DMS114 treated with DMSO at 0.1 percent for 48 hours (cell line): ENCODE results near the gene LSMEM2.
"Not testable (repeated sequence)": the region's sequence is repeated elsewhere in the genome, so short reads cannot be mapped to it uniquely, and the experiment has no call there.

Experiments
- DNase-seq: peaks from one replicate; lab custom pipeline; 2025; ENCODE audit not compliant: unreplicated experiment; lab: John Stamatoyannopoulos, UW

LSMEM2 gene

GRCh38 chr3:50297896-50298725, 19.2 kb downstream of the LSMEM2 start:
- DNase-seq = no peak

DNA sequence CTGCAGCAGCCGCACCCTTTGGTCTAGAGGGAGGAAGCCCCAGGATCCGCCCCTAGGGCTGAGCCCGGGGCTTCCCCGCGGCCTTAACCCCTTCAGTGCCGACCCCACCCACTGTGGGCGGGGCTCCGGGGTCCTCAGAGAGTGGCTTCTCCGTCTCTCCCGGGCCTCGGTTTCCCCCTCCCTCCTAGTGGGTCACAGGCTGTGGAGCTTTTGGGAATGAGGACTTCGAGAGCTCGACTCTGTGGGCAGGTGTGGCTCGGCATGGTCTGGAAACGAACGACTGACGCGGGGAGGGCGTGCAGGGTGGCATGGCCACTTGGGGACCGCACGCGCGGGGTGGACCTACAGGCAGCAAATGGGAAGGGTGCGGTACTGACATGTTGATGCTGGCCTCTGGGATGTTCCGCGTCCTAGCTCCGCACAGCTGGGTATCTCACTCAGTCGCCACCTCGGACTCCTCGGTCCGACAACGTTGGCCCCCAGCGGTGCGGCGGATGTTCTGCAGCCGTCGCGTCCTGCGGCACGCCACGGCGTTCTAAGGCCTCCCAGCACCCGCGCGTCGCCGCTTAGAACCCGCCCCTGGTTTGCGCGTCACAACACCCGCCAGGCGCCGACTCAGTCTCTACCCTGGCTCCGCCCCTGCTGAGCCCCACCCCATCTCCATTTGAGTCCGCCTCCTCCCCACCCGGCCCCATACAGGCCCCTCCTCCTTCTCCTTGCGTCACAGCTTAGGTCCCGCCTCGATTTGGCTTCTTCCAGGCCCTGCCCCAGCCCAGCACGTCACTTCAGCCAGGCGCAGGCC, 20.1 kb downstream of the LSMEM2 start, which contains the start of the genes HYAL3 and NAA80:
Gene HYAL3, minus strand, starts transcription at position 570 of the 802 bp plus-strand sequence. CDS start 3,803 bp downstream, outside the sequence.
Gene NAA80, minus strand, starts transcription at position 570 of the 802 bp plus-strand sequence. CDS start 1,942 bp downstream, outside the sequence.
- DNase-seq = peak; percentile 93

DNA sequence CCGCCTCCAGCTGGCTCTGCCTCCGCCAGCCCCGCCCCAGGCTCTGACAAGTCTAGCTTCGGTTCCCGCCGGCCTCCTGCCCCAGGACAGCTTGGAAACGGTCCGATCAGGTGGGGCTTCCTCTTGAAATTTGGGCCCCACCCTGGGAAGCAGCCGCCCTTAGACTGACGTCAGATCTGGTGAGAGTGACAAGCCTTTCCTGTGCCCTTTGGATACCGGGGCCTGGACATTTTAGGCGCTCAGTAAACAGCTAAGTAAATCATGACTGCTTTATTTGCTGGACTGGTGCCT, 20.7 kb downstream of the LSMEM2 start:
- DNase-seq = no peak

GRCh38 chr3:50299929-50300680, 21.2 kb downstream of the LSMEM2 start:
- DNase-seq = no peak

- DNase-seq = no peak
Observed at GRCh38 chr3:50300681-50301254, 21.9 kb downstream of the LSMEM2 start.

- no peak for DNase-seq
Observed at GRCh38 chr3:50302095-50303012, 23.5 kb downstream of the LSMEM2 start.

- DNase-seq = no peak
Observed at GRCh38 chr3:50303013-50303815, 24.3 kb downstream of the LSMEM2 start, which contains the start of gene HYAL1. TSS of gene HYAL1 (minus strand) at chr3:50303574. CDS start at chr3:50302956, 618 bp downstream.

DNA sequence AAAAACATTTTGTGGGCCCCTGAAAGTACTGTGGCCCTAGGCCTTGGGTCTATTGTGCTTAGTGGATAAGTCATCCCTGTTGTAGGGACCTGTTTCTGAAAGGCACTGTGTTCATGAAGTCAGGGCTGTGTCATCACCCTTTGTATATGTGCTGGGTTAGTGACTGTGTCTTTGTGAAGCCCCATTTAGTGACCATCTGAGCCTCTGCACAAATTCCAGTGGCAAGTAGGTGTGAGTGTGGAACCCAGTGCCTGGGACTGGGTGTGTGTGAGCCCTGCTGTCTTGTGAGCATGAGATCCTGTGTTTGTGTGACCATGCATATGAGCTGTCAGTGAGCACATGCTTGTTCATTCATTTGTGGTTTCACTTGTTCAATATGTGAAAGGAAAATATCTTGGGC, 25.7 kb downstream of the LSMEM2 start:
- no peak for DNase-seq

DNA sequence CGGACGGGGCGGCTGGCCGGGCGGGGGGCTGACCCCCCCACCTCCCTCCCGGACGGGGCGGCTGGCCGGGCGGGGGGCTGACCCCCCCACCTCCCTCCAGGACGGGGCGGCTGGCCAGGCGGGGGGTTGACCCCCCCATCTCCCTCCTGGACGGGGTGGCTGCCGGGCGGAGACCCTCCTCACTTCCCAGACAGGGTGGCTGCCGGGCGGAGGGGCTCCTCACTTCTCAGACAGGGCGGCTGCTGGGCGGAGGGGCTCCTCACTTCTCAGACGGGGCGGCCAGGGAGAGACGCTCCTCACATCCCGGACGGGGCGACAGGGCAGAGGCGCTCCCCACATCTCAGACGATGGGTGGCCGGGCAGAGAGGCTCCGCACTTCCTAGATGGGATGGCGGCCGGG, 33.2 kb downstream of the LSMEM2 start:
- not testable (repeated sequence) for DNase-seq

DNA sequence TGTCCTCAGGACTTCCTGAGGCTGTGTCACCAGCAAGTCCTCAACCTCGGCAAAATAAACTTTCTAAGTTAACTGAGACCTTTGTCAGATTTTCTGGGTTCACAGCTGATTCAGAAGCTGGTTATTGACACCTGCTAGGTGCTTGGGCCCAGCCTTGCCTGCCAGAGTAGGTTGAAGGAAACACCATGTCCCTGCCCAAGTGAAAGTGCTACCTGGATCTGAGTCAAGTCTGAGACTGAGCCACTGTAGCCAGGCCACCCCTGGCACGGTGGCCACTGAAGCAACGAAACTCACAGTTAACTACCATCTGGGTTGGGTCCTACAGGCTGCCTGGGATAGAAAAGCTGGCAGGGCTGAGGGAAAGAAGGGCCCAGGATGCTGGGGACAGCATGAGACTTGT, 35.5 kb downstream of the LSMEM2 start:
- DNase-seq = no peak

DNA sequence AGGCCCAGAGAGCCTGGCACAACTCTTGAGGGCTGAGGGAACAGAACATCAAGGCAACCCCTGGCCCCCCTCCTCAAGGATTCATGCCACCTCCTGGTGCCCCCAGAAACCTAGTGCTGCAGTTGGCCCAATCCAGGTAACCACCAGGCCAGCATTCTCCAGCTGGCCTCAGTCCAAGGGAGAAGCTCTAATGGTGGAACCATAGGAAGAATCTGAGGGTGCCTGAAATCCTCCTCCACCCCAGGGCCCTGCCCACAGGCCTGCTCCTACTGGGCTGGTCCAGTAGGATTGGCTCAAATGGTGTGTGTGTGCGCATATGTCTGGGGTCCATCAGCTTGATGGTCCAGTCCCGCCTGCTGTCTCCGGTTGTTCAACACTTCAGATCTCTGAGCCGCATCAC, 35.9 kb downstream of the LSMEM2 start:
- DNase-seq = no peak

DNA sequence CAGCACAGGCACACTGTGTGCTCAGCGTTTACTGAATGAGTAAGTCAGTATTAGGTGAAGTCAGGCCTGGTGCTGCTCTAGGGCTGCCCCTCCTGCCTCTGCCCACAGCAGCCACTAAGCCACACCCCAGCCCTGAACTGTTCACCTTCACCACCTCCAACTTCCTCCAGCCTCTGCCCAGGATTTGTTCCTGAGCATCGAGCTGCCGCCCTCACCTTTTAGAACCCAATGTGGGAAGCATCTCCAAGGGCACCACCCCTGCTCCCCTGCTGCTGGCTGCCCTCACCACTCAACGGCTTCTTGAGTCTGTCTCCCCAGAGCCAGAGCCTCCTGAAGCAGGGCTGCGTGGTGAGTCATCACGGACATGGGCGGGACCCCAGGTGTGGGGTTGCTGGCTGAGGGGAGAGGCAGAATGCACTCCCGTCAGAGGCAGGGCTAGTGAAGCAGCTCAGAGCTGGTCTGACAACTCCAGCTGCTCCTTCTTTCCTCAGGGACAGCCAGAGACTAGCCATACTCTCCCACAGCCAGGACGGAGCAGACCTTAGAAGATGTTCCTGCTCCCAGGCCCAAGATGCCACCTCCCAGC, 37.9 kb downstream of the LSMEM2 start:
- DNase-seq = no peak

GRCh38 chr3:50317300-50317699, 38.4 kb downstream of the LSMEM2 start:
- no peak for DNase-seq

DNA sequence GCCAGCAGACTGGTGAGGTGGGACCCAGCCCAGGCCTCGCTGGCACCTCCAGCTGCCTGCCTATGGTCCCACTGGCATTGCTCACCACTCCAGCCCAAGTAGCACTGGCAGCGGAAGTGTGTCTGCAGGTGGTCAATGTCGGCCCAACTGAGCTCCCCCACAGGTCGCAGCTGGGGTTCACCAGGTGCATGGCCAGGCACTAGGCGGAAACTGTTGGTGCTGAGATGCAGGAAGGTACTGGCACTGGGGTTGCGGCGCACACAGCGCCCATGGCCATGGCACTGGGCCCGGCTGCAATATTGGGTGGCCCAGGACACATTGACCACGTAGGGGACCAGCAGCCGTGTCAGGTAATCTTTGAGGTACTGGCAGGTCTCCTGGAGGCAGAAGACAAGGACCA, 39.3 kb downstream of the LSMEM2 start:
- no peak for DNase-seq

GRCh38 chr3:50318615-50319014, 39.7 kb downstream of the LSMEM2 start:
- DNase-seq = no peak

DNA sequence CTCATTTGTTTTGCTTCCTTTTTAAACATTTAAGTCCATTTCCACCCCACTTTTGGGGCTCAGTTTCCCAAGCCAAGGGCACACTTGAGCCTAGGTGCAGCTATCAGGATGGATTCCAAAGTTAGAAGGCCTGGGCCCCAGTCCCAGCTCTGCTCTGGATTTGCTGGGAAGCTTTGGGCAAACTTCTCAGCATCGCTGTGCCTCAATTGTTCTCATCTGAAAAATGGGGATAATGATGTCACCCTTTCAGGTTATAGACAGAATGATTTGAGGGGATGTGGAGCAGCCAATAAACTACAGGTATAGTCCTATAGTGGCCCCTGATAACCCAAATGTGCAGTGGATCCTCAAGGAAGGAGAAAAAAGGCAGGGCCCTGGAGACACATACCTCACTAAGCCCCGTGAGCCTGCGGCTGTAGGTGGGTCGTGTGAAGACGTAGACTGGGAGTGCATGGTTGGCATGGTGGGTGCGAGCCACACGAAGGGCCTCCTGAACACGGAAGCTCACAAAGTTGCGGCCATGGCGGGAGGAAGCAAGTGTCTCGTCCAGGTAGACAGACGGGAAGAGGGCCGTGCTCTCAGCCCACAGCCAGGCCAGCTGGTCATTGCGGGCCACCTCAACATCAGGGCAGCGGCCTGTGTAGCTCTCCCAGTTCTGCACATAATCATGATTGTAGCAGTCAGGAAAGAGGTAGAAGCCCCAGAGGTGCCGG, 40.5 kb downstream of the LSMEM2 start:
- no peak for DNase-seq

GRCh38 chr3:50319894-50320625, 41.2 kb downstream of the LSMEM2 start:
- DNase-seq = no peak
